Measurements from ENCODE around the gene INHBB.

- TF ChIP-seq, protein P1, sequence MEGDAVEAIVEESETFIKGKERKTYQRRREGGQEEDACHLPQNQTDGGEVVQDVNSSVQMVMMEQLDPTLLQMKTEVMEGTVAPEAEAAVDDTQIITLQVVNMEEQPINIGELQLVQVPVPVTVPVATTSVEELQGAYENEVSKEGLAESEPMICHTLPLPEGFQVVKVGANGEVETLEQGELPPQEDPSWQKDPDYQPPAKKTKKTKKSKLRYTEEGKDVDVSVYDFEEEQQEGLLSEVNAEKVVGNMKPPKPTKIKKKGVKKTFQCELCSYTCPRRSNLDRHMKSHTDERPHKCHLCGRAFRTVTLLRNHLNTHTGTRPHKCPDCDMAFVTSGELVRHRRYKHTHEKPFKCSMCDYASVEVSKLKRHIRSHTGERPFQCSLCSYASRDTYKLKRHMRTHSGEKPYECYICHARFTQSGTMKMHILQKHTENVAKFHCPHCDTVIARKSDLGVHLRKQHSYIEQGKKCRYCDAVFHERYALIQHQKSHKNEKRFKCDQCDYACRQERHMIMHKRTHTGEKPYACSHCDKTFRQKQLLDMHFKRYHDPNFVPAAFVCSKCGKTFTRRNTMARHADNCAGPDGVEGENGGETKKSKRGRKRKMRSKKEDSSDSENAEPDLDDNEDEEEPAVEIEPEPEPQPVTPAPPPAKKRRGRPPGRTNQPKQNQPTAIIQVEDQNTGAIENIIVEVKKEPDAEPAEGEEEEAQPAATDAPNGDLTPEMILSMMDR (IDR thresholded peaks at IDR 0.05), result no peak
- TF ChIP-seq ZFX (IDR thresholded peaks at IDR 0.05; ENCODE audit: borderline replicate concordance), result no peak
Measured at GRCh38 chr2:120302301-120302700, 43.6 kb upstream of the INHBB start.
